ENCODE data around the gene GRB14.
"Not testable (repeated sequence)": the region's sequence is repeated elsewhere in the genome, so short reads cannot be mapped to it uniquely, and the experiment has no call there.

The GRB14 gene

DNA sequence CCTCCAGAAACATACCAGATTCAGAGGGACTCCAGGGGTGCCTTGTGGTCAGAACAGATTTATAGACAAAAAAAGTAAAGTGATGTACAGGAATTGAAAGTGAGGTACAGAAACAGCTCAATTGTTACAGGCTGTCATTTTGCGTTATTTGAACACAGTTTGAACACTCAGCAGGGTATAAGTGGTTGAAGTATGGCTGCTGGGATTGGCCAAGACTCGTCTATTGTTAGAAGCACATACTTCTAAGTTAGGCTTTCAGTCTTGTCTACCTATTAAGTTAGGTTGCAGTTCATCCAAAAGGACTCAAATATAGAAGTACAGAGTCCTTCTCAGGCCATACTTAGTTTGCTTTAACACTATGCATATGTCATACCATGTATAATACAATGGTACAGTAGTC lies 21.0 kb upstream of the GRB14 start:
- no peak overlapping the region for H3K4me3 ChIP-seq (ENCODE audit: low read length)
- TF ChIP-seq, protein P1, sequence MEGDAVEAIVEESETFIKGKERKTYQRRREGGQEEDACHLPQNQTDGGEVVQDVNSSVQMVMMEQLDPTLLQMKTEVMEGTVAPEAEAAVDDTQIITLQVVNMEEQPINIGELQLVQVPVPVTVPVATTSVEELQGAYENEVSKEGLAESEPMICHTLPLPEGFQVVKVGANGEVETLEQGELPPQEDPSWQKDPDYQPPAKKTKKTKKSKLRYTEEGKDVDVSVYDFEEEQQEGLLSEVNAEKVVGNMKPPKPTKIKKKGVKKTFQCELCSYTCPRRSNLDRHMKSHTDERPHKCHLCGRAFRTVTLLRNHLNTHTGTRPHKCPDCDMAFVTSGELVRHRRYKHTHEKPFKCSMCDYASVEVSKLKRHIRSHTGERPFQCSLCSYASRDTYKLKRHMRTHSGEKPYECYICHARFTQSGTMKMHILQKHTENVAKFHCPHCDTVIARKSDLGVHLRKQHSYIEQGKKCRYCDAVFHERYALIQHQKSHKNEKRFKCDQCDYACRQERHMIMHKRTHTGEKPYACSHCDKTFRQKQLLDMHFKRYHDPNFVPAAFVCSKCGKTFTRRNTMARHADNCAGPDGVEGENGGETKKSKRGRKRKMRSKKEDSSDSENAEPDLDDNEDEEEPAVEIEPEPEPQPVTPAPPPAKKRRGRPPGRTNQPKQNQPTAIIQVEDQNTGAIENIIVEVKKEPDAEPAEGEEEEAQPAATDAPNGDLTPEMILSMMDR (conservative IDR thresholded peaks at IDR 0.05; ENCODE audit: low read depth, low read length), result no peak
- no peak for DNase-seq (ENCODE audit: low read depth)

DNA sequence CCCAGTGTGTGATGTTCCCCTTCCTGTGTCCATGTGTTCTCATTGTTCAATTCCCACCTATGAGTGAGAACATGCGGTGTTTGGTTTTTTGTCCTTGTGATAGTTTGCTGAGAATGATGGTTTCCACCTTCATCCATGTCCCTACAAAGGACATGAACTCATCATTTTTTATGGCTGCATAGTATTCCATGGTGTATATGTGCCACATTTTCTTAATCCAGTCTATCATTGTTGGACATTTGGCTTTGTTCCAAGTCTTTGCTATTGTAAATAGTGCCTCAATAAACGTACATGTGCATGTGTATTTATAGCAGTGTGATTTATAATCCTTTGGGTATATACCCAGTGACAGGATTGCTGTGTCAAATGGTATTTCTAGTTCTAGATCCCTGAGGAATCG lies 7.0 kb upstream of the GRB14 start:
- H3K4me3 ChIP-seq (ENCODE audit: low read length), result not testable (repeated sequence)

GRCh38 chr2:164625378-164625971 lies 4.2 kb upstream of the GRB14 start:
- TF ChIP-seq, protein P1 (conservative IDR thresholded peaks at IDR 0.05; ENCODE audit: low read depth, low read length), result no peak
- H3K4me3 ChIP-seq (ENCODE audit: low read length), result no peak overlapping the region
- DNase-seq (ENCODE audit: low read depth), result no peak

More for the DNA sequence above, 7.0 kb upstream of the GRB14 start:
- DNase-seq (ENCODE audit: low read depth), result not testable (repeated sequence)

- no peak for DNase-seq (ENCODE audit: low read depth)
- TF ChIP-seq, protein P1 (conservative IDR thresholded peaks at IDR 0.05; ENCODE audit: low read depth, low read length), result no peak
- no peak overlapping the region for H3K4me3 ChIP-seq (ENCODE audit: low read length)
Measured at GRCh38 chr2:164624316-164624715, 3.0 kb upstream of the GRB14 start.

- DNase-seq (ENCODE audit: low read depth), result no peak
- TF ChIP-seq, protein P1 (conservative IDR thresholded peaks at IDR 0.05; ENCODE audit: low read depth, low read length), result no peak
- H3K4me3 ChIP-seq (ENCODE audit: low read length), result no peak overlapping the region
Measured at GRCh38 chr2:164622338-164623106, 1.2 kb upstream of the GRB14 start.

DNA sequence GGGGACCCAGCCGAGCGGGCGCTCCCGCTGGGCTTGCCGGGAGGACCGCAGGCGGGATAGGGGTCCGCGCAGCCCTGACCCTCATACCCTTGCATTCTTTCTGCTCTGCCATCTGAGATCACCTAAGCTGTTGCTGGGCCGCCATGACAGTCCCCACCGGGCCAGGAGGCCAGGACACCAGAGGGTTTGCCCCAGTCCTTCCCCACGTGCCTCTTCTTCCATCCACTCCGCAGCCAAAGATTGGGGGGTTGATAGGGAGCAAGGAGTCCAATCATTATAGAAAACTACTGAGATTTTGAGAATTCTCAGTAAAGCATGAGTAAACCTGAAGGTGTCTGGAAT lies 453 bp upstream of the GRB14 start:
- DNase-seq (ENCODE audit: low read depth), result no peak
- TF ChIP-seq, protein P1 (conservative IDR thresholded peaks at IDR 0.05; ENCODE audit: low read depth, low read length), result no peak
- H3K4me3 ChIP-seq (ENCODE audit: low read length), result peak overlapping the region; percentile 57

DNA sequence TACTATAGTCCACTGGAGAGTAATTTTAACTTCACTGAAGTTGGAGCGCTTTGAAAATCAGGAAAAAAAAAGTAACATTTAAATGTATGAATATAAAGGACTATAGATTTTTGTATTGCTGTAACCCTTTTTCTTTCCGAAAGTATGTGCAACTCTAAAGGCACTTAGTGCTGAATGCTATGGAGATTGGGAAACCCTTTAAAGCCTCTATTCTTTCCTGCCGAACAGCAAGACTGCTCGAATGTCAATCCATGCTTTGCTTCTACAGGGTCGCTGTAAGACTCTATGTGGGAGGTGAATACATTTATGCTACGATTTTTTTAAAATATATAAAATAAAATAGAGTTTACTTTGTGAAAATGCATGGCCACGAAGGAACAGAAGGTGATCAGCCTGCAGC lies 825 bp downstream of the GRB14 start:
- DNase-seq (ENCODE audit: low read depth), result no peak
- H3K4me3 ChIP-seq (ENCODE audit: low read length), result peak overlapping the region; percentile 53
- TF ChIP-seq, protein P1 (conservative IDR thresholded peaks at IDR 0.05; ENCODE audit: low read depth, low read length), result no peak

Measured in retinal pigment epithelial cell (primary cell).